Spinal cord (tissue), 10 donors: Measurements from ENCODE around the gene RNF151. TPM values are rescaled to one million over a fixed set of nuclear protein-coding genes. Genes with fewer than 3 reads are reported as not detected.

ENCODE experiments used
- DNase-seq, 6 donors: peaks; one replicate each; pipeline versions ENCODE4 v3.0.0 to v3.0.0-alpha.2; 2013 to 2015; ENCODE audit warnings: low spot score in 6 of 6, low read depth in 4 of 6
- H3K27ac ChIP-seq: one replicate; pipeline ENCODE4 v1.5.1; 2013; ENCODE audit warnings: low read depth, low read length, control low read depth
- H3K27me3 ChIP-seq: one replicate; pipeline ENCODE4 v1.6.1; 2013; ENCODE audit warnings: low read length; ENCODE audit not compliant: control insufficient read depth, insufficient read depth
- H3K36me3 ChIP-seq: one replicate; pipeline ENCODE4 v1.6.1; 2013; ENCODE audit warnings: low read length; ENCODE audit not compliant: control insufficient read depth, insufficient read depth
- H3K4me1 ChIP-seq: one replicate; pipeline ENCODE4 v1.6.1; 2013; ENCODE audit warnings: low read length; ENCODE audit not compliant: control insufficient read depth, insufficient read depth
- H3K4me3 ChIP-seq: one replicate; pipeline ENCODE4 v1.5.1; 2013; ENCODE audit warnings: low read depth, low read length, control low read depth
- H3K9me3 ChIP-seq: one replicate; pipeline ENCODE4 v1.6.1; 2013; ENCODE audit warnings: low read length; ENCODE audit not compliant: control insufficient read depth, insufficient read depth
- WGBS: methylation state at CpG from one replicate; pipeline ENCODE4 v1.1.5; 2013; ENCODE audit warnings: missing lambda C conversion rate; ENCODE audit not compliant: insufficient coverage; 5-methylcytosine and 5-hydroxymethylcytosine counted together
- polyA plus RNA-seq, 2 donors: library from polyadenylated mRNA; unstranded; fragments of 120-200 nt; gene quantifications; one replicate each; pipeline ENCODE4 v1.2.1, GENCODE V29; 2013; ENCODE audit not compliant: insufficient read length in 2 of 2
- small RNA-seq: library from RNA; depleted of rRNA; stranded (forward); fragments of <200 nt; gene quantifications from one replicate; pipeline ENCODE3, GENCODE V24; 2014; ENCODE audit warnings: low replicate concordance
- total RNA-seq, 2 donors: library from RNA; depleted of rRNA in 1 of 2; stranded (reverse); fragments of 120-200 nt in 1 of 2; fragments of >200 nt in 1 of 2; gene quantifications; one replicate each; pipeline versions ENCODE4 v1.2.3 to v1.2.4, GENCODE V29; 2013 to 2014
- donor health status: healthy.

Gene RNF151
- total and polyA plus RNA-seq, 4 donors: not detected

- Histone ChIP-seq H3K9me3 (no peaks in the 10 kb centered on the region), H3K27ac (no peak overlapping the region), H3K36me3 (no peaks in the 10 kb centered on the region), H3K27me3 (peaks cover 22% of the 10 kb centered on the region), H3K4me3 (no peak overlapping the region), H3K4me1 (peaks cover 15% of the 10 kb centered on the region)
- WGBS: 100% methylated on average over 4 of the region's 7 CpGs
- DNase-seq: no peak
Observed at GRCh38 chr16:2015947-2016208, 49.2 kb downstream of the RNF151 start.

DNA sequence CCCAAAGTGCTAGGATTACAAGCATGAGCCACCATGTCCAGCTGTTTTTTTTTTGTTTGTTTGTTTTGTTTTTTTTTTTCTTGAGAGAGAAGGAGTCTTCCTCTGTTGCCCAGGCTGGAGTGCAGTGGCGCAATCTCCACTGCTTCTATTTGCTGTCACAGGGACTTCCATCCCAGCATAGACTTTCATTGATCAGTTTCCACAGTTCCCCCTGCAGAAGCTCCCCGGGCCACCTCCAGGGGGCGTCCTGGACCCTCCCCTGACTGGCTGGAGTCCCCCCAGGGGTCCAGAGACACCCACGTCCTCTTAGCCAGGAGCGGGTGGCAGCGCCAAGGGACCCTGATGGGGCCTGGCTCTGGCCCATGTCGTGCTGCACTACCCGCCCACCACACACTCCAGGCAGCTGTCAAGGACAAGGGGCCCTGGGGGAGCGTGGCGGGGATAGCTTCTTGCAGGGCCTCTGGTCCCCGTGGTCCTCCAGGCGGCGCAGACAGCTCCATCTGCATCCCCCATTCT, 49.8 kb downstream of the RNF151 start:
- Histone ChIP-seq H3K9me3 (no peaks in the 10 kb centered on the region), H3K36me3 (no peaks in the 10 kb centered on the region)
- WGBS: 29% methylated on average over 13 of the region's 13 CpGs

More for the DNA sequence above, 49.8 kb downstream of the RNF151 start:
- no peak overlapping the region for H3K27ac ChIP-seq
- no peak overlapping the region for H3K4me3 ChIP-seq
- peaks cover 26% of the 10 kb centered on the region for H3K27me3 ChIP-seq
- peaks cover 15% of the 10 kb centered on the region for H3K4me1 ChIP-seq
- DNase-seq: no peak

Small RNA genes lying within 50 kb of the gene (small RNA-seq; reads per million reads assigned to genes)
- gene AC005363.2: not detected
- gene RN7SL219P: not detected
- not detected for gene SNORA10
- gene SNORA64: not detected

Other genes starting within 250 kb of the RNF151 start
- 10 to 100 TPM; 21.6 to 76.7 TPM for gene NME3, start 195.3 kb upstream of the RNF151 start, total RNA-seq
- 10 to 100 TPM; 83.2 to 86.2 TPM for gene NME3, start 195.3 kb upstream of the RNF151 start, polyA plus RNA-seq
- gene EME2, start 194.0 kb upstream of the RNF151 start, total RNA-seq: 10 to 100 TPM in 1 of 2 donors, 1 to 10 TPM in 1; 6.5 to 15.0 TPM
- gene EME2, start 194.0 kb upstream of the RNF151 start, polyA plus RNA-seq: 10 to 100 TPM; 17.8 to 20.7 TPM
- gene MRPS34, start 193.7 kb upstream of the RNF151 start, total RNA-seq: 10 to 100 TPM; 22.9 to 76.7 TPM
- 10 to 100 TPM; 80.8 to 86.5 TPM for gene MRPS34, start 193.7 kb upstream of the RNF151 start, polyA plus RNA-seq
- 10 to 100 TPM; 25.8 to 55.5 TPM for gene SPSB3, start 184.3 kb upstream of the RNF151 start, total RNA-seq
- 10 to 100 TPM; 49.3 to 55.6 TPM for gene SPSB3, start 184.3 kb upstream of the RNF151 start, polyA plus RNA-seq
- 10 to 100 TPM; 24.7 to 64.4 TPM for gene NUBP2, start 183.9 kb upstream of the RNF151 start, total RNA-seq
- gene NUBP2, start 183.9 kb upstream of the RNF151 start, polyA plus RNA-seq: 10 to 100 TPM; 71.1 to 80.4 TPM
- gene IGFALS, start 173.2 kb upstream of the RNF151 start, total RNA-seq: under 1 TPM in 1 of 2 donors, not detected in 1; 0.39 TPM
- gene IGFALS, start 173.2 kb upstream of the RNF151 start, polyA plus RNA-seq: 1 to 10 TPM in 1 of 2 donors, under 1 TPM in 1; 0.33 to 1.3 TPM
- gene HAGH, start 140.0 kb upstream of the RNF151 start, total RNA-seq: 10 to 100 TPM; 68.6 to 84.1 TPM
- 10 to 100 TPM; 97.6 to 99.3 TPM for gene HAGH, start 140.0 kb upstream of the RNF151 start, polyA plus RNA-seq
- 10 to 100 TPM; 35.6 to 38.5 TPM for gene FAHD1, start 139.7 kb upstream of the RNF151 start, total RNA-seq
- 10 to 100 TPM; 29.8 to 39.0 TPM for gene FAHD1, start 139.7 kb upstream of the RNF151 start, polyA plus RNA-seq
- gene MEIOB, start 94.7 kb upstream of the RNF151 start, total RNA-seq: 1 to 10 TPM in 1 of 2 donors, under 1 TPM in 1; 0.83 to 2.6 TPM
- 1 to 10 TPM; 1.4 to 1.7 TPM for gene MEIOB, start 94.7 kb upstream of the RNF151 start, polyA plus RNA-seq
- not detected for gene HS3ST6, start 48.4 kb upstream of the RNF151 start, total RNA-seq
- gene HS3ST6, start 48.4 kb upstream of the RNF151 start, polyA plus RNA-seq: not detected
- 10 to 100 TPM; 10.0 to 10.3 TPM for gene MSRB1, start 23.7 kb upstream of the RNF151 start, total RNA-seq
- 10 to 100 TPM; 24.5 to 25.8 TPM for gene MSRB1, start 23.7 kb upstream of the RNF151 start, polyA plus RNA-seq
- gene RPL3L, start 12.2 kb upstream of the RNF151 start, total RNA-seq: under 1 TPM in 1 of 2 donors, not detected in 1; 0.06 TPM
- under 1 TPM in 1 of 2 donors, not detected in 1; 0.32 TPM for gene RPL3L, start 12.2 kb upstream of the RNF151 start, polyA plus RNA-seq
- gene NDUFB10, start 7.3 kb upstream of the RNF151 start, total RNA-seq: 100 to 1,000 TPM in 1 of 2 donors, 10 to 100 TPM in 1; 78.7 to 146 TPM
- 100 to 1,000 TPM; 170 to 178 TPM for gene NDUFB10, start 7.3 kb upstream of the RNF151 start, polyA plus RNA-seq
- gene RPS2, start 2.0 kb upstream of the RNF151 start, total RNA-seq: 1,000 to 10,000 TPM in 1 of 2 donors, 100 to 1,000 TPM in 1; 682 to 1,440 TPM
- 1,000 to 10,000 TPM; 1,742 to 1,957 TPM for gene RPS2, start 2.0 kb upstream of the RNF151 start, polyA plus RNA-seq
- 10 to 100 TPM; 12.9 to 31.4 TPM for gene TBL3, start 5.2 kb downstream of the RNF151 start, total RNA-seq
- gene TBL3, start 5.2 kb downstream of the RNF151 start, polyA plus RNA-seq: 10 to 100 TPM; 32.1 to 39.0 TPM
- gene NOXO1, start 14.6 kb downstream of the RNF151 start, total RNA-seq: under 1 TPM; 0.40 to 0.72 TPM
- 1 to 10 TPM; 1.6 to 1.7 TPM for gene NOXO1, start 14.6 kb downstream of the RNF151 start, polyA plus RNA-seq
- gene GFER, start 17.3 kb downstream of the RNF151 start, total RNA-seq: 10 to 100 TPM in 1 of 2 donors, 1 to 10 TPM in 1; 7.2 to 24.3 TPM
- gene GFER, start 17.3 kb downstream of the RNF151 start, polyA plus RNA-seq: 10 to 100 TPM; 34.0 to 36.1 TPM
- gene SYNGR3, start 23.1 kb downstream of the RNF151 start, total RNA-seq: 10 to 100 TPM; 20.1 to 71.0 TPM
- 100 to 1,000 TPM; 109 to 111 TPM for gene SYNGR3, start 23.1 kb downstream of the RNF151 start, polyA plus RNA-seq
- gene ZNF598, start 43.0 kb downstream of the RNF151 start, total RNA-seq: 1 to 10 TPM; 5.4 to 8.2 TPM
- 10 to 100 TPM; 28.8 to 31.7 TPM for gene ZNF598, start 43.0 kb downstream of the RNF151 start, polyA plus RNA-seq
- 1 to 10 TPM in 1 of 2 donors, under 1 TPM in 1; 0.20 to 2.3 TPM for gene NPW, start 52.9 kb downstream of the RNF151 start, total RNA-seq
- gene NPW, start 52.9 kb downstream of the RNF151 start, polyA plus RNA-seq: 1 to 10 TPM in 1 of 2 donors, under 1 TPM in 1; 0.49 to 4.9 TPM
- gene NHERF2, start 60.0 kb downstream of the RNF151 start, total RNA-seq: 10 to 100 TPM; 25.6 to 52.0 TPM
- 10 to 100 TPM; 83.5 to 95.7 TPM for gene NHERF2, start 60.0 kb downstream of the RNF151 start, polyA plus RNA-seq
- gene NTHL1, start 81.0 kb downstream of the RNF151 start, total RNA-seq: 10 to 100 TPM; 19.7 to 42.1 TPM
- 10 to 100 TPM; 34.3 to 40.1 TPM for gene NTHL1, start 81.0 kb downstream of the RNF151 start, polyA plus RNA-seq
- gene TSC2, start 81.1 kb downstream of the RNF151 start, total RNA-seq: 10 to 100 TPM; 39.6 to 65.8 TPM
- 100 to 1,000 TPM; 168 to 231 TPM for gene TSC2, start 81.1 kb downstream of the RNF151 start, polyA plus RNA-seq
- 10 to 100 TPM; 68.1 to 86.2 TPM for gene PKD1, start 169.0 kb downstream of the RNF151 start, total RNA-seq
- gene PKD1, start 169.0 kb downstream of the RNF151 start, polyA plus RNA-seq: 100 to 1,000 TPM; 201 to 289 TPM
- gene RAB26, start 181.8 kb downstream of the RNF151 start, total RNA-seq: 1 to 10 TPM; 6.6 to 8.2 TPM
- 10 to 100 TPM; 26.8 to 29.8 TPM for gene RAB26, start 181.8 kb downstream of the RNF151 start, polyA plus RNA-seq
- 10 to 100 TPM; 20.4 to 43.1 TPM for gene TRAF7, start 188.9 kb downstream of the RNF151 start, total RNA-seq
- 10 to 100 TPM; 59.7 to 62.6 TPM for gene TRAF7, start 188.9 kb downstream of the RNF151 start, polyA plus RNA-seq
- 10 to 100 TPM; 10.4 to 29.4 TPM for gene CASKIN1, start 229.7 kb downstream of the RNF151 start, total RNA-seq
- gene CASKIN1, start 229.7 kb downstream of the RNF151 start, polyA plus RNA-seq: 10 to 100 TPM; 83.0 to 86.2 TPM
- gene MLST8, start 238.6 kb downstream of the RNF151 start, total RNA-seq: 10 to 100 TPM; 10.6 to 29.2 TPM
- 10 to 100 TPM; 76.6 to 80.9 TPM for gene MLST8, start 238.6 kb downstream of the RNF151 start, polyA plus RNA-seq
- 10 to 100 TPM in 1 of 2 donors, 1 to 10 TPM in 1; 5.2 to 13.3 TPM for gene BRICD5, start 244.0 kb downstream of the RNF151 start, total RNA-seq
- 10 to 100 TPM; 21.7 to 30.5 TPM for gene BRICD5, start 244.0 kb downstream of the RNF151 start, polyA plus RNA-seq
- gene PGP, start 248.0 kb downstream of the RNF151 start, total RNA-seq: 10 to 100 TPM; 15.9 to 16.9 TPM
- gene PGP, start 248.0 kb downstream of the RNF151 start, polyA plus RNA-seq: 10 to 100 TPM; 26.7 to 35.7 TPM